Sigmoid colon (tissue), 3 donors: Measurements from ENCODE around the gene TBC1D19.

Experiments
- CTCF ChIP-seq, 4 experiments: fragments of 450-650 bp in 3 of 4; fragments of 200-600 bp in 1 of 4; IDR thresholded peaks; one replicate each; pipeline ENCODE4 v1.5.1; 2016 to 2019; ENCODE audit warnings: antibody characterized with exemption in 4 of 4, mild to moderate bottlenecking in 3 of 4, moderate library complexity in 2 of 4
- POLR2A ChIP-seq, 2 donors: fragments of 450-650 bp; IDR thresholded peaks; one replicate each; pipeline ENCODE4 v1.6.1; 2016; ENCODE audit warnings: antibody characterized with exemption in 2 of 2, mild to moderate bottlenecking in 2 of 2, moderate library complexity in 2 of 2

GRCh38 chr4:26736621-26737020 lies 152.7 kb downstream of the TBC1D19 start:
- TF ChIP-seq CTCF (IDR thresholded peaks at IDR 0.05) (no peak), POLR2A (IDR thresholded peaks at IDR 0.05) (no peak)
